Stomach (tissue), 9 donors: ENCODE results near the gene TCEANC. TPM values are rescaled to one million over a fixed set of nuclear protein-coding genes. Genes with fewer than 3 reads are reported as not detected.
"Not testable (repeated sequence)": the region's sequence is repeated elsewhere in the genome, so short reads cannot be mapped to it uniquely, and the experiment has no call there.

Source experiments
- DNase-seq, 2 donors: peaks; one replicate each; pipeline versions ENCODE4 v3.0.0 to v3.0.0-alpha.2; 2013 to 2019
- H3K27ac ChIP-seq, 5 donors: fragments of 200-600 bp in 4 of 5; sonication (generic) in 4 of 5; one replicate each; pipeline ENCODE4 v1.5.1; 2013 to 2019; ENCODE audit warnings: mild to moderate bottlenecking in 1 of 5, moderate library complexity in 1 of 5
- H3K27me3 ChIP-seq, 3 donors: fragments of 200-600 bp; sonication (generic); one replicate each; pipeline ENCODE4 v1.5.1; 2017 to 2019; ENCODE audit warnings: mixed run types in 1 of 3
- H3K36me3 ChIP-seq, 4 donors: fragments of 200-600 bp; sonication (generic); 1 replicate in 3 of 4; 2 replicates in 1 of 4; pipeline ENCODE4 v1.5.1; 2016 to 2019
- H3K4me1 ChIP-seq, 4 donors: fragments of 200-600 bp; sonication (generic); one replicate each; pipeline ENCODE4 v1.5.1; 2016 to 2019
- H3K4me3 ChIP-seq, 4 donors: fragments of 200-600 bp; sonication (generic) in 3 of 4; one replicate each; pipeline ENCODE4 v1.5.1; 2016 to 2019; ENCODE audit warnings: mild to moderate bottlenecking in 1 of 4
- H3K9me3 ChIP-seq, 4 donors: fragments of 200-600 bp; sonication (generic); one replicate each; pipeline ENCODE4 v1.5.1; 2016 to 2019
- EP300 ChIP-seq: sonication (generic); formaldehyde crosslinking; IDR thresholded peaks from one replicate; pipeline ENCODE4 v1.6.1; 2017; ENCODE audit warnings: antibody characterized with exemption
- POLR2A ChIP-seq, 4 donors: fragments of 450-650 bp; IDR thresholded peaks; one replicate each; pipeline ENCODE4 v1.6.1; 2016; ENCODE audit warnings: antibody characterized with exemption in 4 of 4, control low read depth in 2 of 4, mild to moderate bottlenecking in 1 of 4, moderate library complexity in 1 of 4
- POLR2AphosphoS5 ChIP-seq, 3 donors: sonication (generic); formaldehyde crosslinking; IDR thresholded peaks; one replicate each; pipeline ENCODE4 v1.6.1; 2016; ENCODE audit warnings: antibody characterized with exemption in 3 of 3
- WGBS, 5 donors: extraction: QIAGEN DNeasy Blood & Tissue Kit in 3 of 5; methylation state at CpG; one replicate each; pipeline versions ENCODE4 v1.1.5 to v1.1.7; 2013 to 2018; 5-methylcytosine and 5-hydroxymethylcytosine counted together
- intact Hi-C: fragments of 100-400 bp; cut with DNase I; formaldehyde crosslinking; loops from one replicate; pipeline ENCODE4 v1.15.1; 2023; ENCODE audit warnings: low total_unique reads
- polyA plus RNA-seq, 3 donors: library from polyadenylated mRNA; stranded (reverse); fragments of 200-250 nt; gene quantifications; one replicate each; pipeline ENCODE4 v1.2.3, GENCODE V29; 2013
- total RNA-seq, 5 donors: library from RNA; depleted of rRNA; stranded (reverse); fragments of >200 nt; gene quantifications; one replicate each; pipeline versions ENCODE4 v1.1.0 to v1.2.3, GENCODE V29; 2014 to 2016
- TF ChIP-seq, protein P1 (sequence below), 7 experiments: fragments of 450-650 bp in 4 of 7; fragments of 200-600 bp in 3 of 7; sonication (generic) in 3 of 7; IDR thresholded peaks; one replicate each; pipeline ENCODE4 v1.5.1; 2016 to 2019; ENCODE audit warnings: antibody characterized with exemption in 7 of 7, control low read depth in 2 of 7, mild to moderate bottlenecking in 1 of 7
- donor health status: healthy with polysubstance abuse.
- donor health status: Bipolar disorder and iron deficiency.
- donor health status: healthy.

Gene TCEANC
- total and polyA plus RNA-seq, 8 donors = 1.2 to 25.7 (median 3.5) TPM

DNA sequence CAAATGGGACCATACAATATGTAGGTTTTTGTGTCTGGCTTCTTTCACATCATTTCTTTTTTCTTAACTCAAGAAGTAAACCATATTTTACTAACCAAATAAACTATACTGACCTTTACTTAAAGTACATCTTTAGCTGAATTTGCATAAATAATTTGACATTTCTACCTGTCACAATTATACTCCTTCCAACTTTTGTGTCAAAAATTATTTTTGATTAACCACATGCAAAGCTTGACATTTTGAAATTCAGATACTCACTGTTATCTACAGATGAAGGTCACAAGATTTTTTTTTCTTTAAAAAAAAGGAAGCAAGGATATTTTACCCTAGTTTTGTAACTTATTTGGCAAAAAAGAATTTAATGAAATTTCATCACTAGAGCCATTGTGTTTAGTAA lies 23.9 kb downstream of the TCEANC start:
- no peak for DNase-seq
- Histone ChIP-seq H3K27me3 (no peaks in the 10 kb centered on the region), H3K36me3 (no peaks in the 10 kb centered on the region), H3K4me3 (no peak overlapping the region), H3K4me1 (no peaks in the 10 kb centered on the region), H3K27ac (no peak overlapping the region), H3K9me3 (no peaks in the 10 kb centered on the region)
- no peak for TF ChIP-seq POLR2AphosphoS5 (IDR thresholded peaks at IDR 0.05)
- TF ChIP-seq EP300 = no peak
- TF ChIP-seq POLR2A (IDR thresholded peaks at IDR 0.05) = no peak
- TF ChIP-seq, protein P1, sequence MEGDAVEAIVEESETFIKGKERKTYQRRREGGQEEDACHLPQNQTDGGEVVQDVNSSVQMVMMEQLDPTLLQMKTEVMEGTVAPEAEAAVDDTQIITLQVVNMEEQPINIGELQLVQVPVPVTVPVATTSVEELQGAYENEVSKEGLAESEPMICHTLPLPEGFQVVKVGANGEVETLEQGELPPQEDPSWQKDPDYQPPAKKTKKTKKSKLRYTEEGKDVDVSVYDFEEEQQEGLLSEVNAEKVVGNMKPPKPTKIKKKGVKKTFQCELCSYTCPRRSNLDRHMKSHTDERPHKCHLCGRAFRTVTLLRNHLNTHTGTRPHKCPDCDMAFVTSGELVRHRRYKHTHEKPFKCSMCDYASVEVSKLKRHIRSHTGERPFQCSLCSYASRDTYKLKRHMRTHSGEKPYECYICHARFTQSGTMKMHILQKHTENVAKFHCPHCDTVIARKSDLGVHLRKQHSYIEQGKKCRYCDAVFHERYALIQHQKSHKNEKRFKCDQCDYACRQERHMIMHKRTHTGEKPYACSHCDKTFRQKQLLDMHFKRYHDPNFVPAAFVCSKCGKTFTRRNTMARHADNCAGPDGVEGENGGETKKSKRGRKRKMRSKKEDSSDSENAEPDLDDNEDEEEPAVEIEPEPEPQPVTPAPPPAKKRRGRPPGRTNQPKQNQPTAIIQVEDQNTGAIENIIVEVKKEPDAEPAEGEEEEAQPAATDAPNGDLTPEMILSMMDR (IDR thresholded peaks at IDR 0.05) = no peak
- intact Hi-C loops = no loop called here

DNA sequence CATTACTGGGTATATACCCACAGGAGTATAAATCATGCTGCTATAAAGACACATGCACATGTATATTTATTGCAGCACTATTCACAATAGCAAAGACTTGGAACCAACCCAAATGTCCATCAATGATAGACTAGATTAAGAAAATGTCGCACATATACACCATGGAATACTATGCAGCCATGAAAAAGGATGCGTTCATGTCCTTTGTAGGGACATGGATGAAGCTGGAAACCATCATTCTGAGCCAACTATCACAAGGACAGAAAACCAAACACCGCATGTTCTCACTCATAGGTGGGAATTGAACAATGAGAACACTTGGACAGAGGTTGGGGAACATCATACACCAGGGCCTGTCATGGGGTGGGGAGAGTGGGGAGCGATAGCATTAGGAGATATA lies 26.8 kb downstream of the TCEANC start:
- intact Hi-C loops, DNase-seq, H3K4me3 ChIP-seq, H3K9me3 ChIP-seq, H3K4me1 ChIP-seq, H3K27me3 ChIP-seq, H3K36me3 ChIP-seq, H3K27ac ChIP-seq: not testable (repeated sequence)
- 91 to 100% (median 95%) methylated on average over 3 to 4 of the region's 4 CpGs for WGBS, 5 donors

DNA sequence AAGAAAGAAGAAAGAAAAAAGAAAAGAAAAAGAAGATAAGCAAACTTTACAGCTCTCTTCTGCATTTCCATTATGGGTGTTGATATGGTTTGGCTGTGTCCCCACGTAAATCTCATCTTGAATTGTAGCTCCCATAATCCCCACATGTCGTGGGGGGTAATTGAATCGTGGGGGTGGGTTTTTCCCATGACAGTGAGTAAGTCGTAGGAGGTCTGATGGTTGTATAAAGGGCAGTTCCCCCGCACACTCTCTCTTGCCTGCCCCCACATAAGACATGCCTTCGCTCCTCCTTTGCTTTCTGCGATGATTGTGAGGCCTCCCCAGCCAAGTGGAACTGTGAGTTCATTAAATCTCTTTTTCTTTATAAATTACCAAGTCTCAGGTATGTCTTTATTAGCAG lies 28.7 kb downstream of the TCEANC start:
- Histone ChIP-seq H3K4me1 (no peaks in the 10 kb centered on the region), H3K4me3 (no peak overlapping the region), H3K36me3 (no peaks in the 10 kb centered on the region), H3K9me3 (no peaks in the 10 kb centered on the region), H3K27ac (no peak overlapping the region), H3K27me3 (no peaks in the 10 kb centered on the region)
- no peak for DNase-seq
- TF ChIP-seq POLR2AphosphoS5 (IDR thresholded peaks at IDR 0.05) (no peak), POLR2A (IDR thresholded peaks at IDR 0.05) (no peak), EP300 (no peak)
- TF ChIP-seq, protein P1 (IDR thresholded peaks at IDR 0.05) = no peak
- intact Hi-C loops = no loop called here
- WGBS, 5 donors = 80 to 90% (median 85%) methylated on average over 7 of the region's 7 CpGs

DNA sequence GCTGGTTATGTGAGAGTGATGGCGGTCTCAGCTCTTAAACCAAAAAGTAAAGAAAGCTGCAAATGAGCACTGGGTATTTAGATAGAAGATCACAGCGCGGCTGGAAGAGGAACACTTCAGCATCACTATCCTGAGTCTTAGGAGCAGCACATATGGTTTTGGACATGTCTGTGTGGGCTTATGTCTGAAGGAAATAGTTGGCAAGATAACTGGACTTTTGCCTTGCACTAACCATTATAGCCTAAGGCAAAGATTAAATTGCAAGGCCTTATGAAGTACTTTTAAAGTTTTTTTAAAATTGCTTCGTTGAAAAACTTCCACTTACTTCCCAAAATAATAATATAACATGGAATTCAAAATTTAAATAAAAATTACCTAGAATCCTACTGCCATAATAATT lies 31.4 kb downstream of the TCEANC start:
- 74 to 93% (median 88%) methylated on average over 4 of the region's 4 CpGs for WGBS, 5 donors
- no peaks in the 10 kb centered on the region for H3K36me3 ChIP-seq
- intact Hi-C loops = no loop called here
- peaks cover 0 to 7% (median 0%) of the 10 kb centered on the region in 3 donors for H3K27me3 ChIP-seq
- no peak overlapping the region for H3K27ac ChIP-seq
- H3K4me3 ChIP-seq = no peak overlapping the region
- no peaks in the 10 kb centered on the region for H3K9me3 ChIP-seq
- no peak for DNase-seq
- H3K4me1 ChIP-seq = no peaks in the 10 kb centered on the region
- TF ChIP-seq EP300 (no peak), POLR2AphosphoS5 (IDR thresholded peaks at IDR 0.05) (no peak), POLR2A (IDR thresholded peaks at IDR 0.05) (no peak)
- TF ChIP-seq, protein P1 (IDR thresholded peaks at IDR 0.05) = no peak

DNA sequence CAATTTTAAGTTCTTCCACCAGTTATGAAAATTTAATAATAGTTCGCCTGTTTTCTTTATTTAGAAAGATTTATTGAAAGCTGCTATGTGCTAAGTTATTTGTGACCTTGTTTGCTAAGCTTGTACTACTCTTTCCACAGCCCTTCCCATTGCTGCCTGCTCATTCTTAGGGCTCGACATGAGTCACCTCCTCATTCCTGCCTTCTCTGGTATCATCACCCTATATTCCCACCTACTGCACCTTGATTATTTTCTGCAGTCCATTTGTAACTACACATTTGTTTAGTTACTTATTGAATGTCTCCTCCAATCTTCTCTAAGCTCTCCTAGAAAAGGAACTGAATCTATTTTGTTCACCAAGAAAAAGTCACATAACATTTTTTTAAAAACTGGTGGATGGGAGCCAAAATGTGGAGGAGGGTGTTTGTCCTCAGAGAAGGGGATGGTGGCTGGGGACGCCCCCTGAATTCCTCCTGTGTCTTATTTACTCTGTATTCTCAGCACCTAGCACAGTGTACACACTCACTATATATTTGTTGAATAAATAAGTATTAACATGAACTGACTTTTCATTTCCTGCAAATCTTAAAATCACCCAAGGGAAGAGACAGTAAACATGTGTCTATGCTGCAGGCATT lies 32.3 kb downstream of the TCEANC start:
- DNase-seq = no peak
- TF ChIP-seq, protein P1 (IDR thresholded peaks at IDR 0.05) = no peak
- TF ChIP-seq EP300 (no peak), POLR2AphosphoS5 (IDR thresholded peaks at IDR 0.05) (no peak), POLR2A (IDR thresholded peaks at IDR 0.05) (no peak)
- 29 to 65% (median 37%) methylated on average over 3 of the region's 3 CpGs for WGBS, 5 donors
- Histone ChIP-seq H3K4me3 (no peak overlapping the region), H3K36me3 (no peaks in the 10 kb centered on the region), H3K4me1 (peaks cover 0 to 1% (median 0%) of the 10 kb centered on the region in 4 donors), H3K9me3 (no peaks in the 10 kb centered on the region), H3K27me3 (peaks cover 0 to 7% (median 0%) of the 10 kb centered on the region in 3 donors), H3K27ac (no peak overlapping the region)
- intact Hi-C loops = no loop called here
